H1 (cell line): ENCODE data around the gene ENPP6. TPM values are rescaled to one million over a fixed set of nuclear protein-coding genes. Genes with fewer than 3 reads are reported as not detected.

Source experiments
- CTCF ChIA-PET: fragments of 300-600 bp; sonication (Branson Sonifier 250); formaldehyde crosslinking; loops from one replicate; lab custom pipeline; 2021; ENCODE audit not compliant: partially characterized antibody; lab: Charles Lee
- POLR2A ChIA-PET: fragments of 300-600 bp; sonication (Branson Sonifier 250); formaldehyde crosslinking; loops from one replicate; lab custom pipeline; 2021; ENCODE audit warnings: inconsistent platforms; ENCODE audit not compliant: partially characterized antibody; lab: Charles Lee
- DNase-seq, 2 experiments: peaks; one replicate each; pipeline versions ENCODE4 v3.0.0 to v3.0.0-alpha.2; 2010 to 2022; ENCODE audit warnings: low spot score in 2 of 2, low read depth in 1 of 2, mixed read lengths in 1 of 2
- FAIRE-seq: peaks from 2 replicates; lab custom pipeline; 2011; peaks lifted over from hg19 to GRCh38; lab: Jason Lieb, UNC
- H2AFZ ChIP-seq: 2 replicates; pipeline ENCODE4 v1.8.1; 2012; ENCODE audit warnings: low read length, inconsistent platforms
- H2AK5ac ChIP-seq: 2 replicates; pipeline ENCODE4 v1.6.1; 2013; ENCODE audit warnings: low read depth, low read length
- H2BK120ac ChIP-seq: replicated peaks from 2 replicates; pipeline ENCODE3; 2013; ENCODE audit warnings: low read depth, low read length, inconsistent platforms
- H2BK12ac ChIP-seq: 2 replicates; pipeline ENCODE4 v1.6.1; 2013; ENCODE audit warnings: low read depth, low read length
- H2BK15ac ChIP-seq: 2 replicates; pipeline ENCODE4 v1.6.1; 2013; ENCODE audit warnings: low read length
- H2BK20ac ChIP-seq: 2 replicates; pipeline ENCODE4 v1.6.1; 2013; ENCODE audit warnings: low read length
- H2BK5ac ChIP-seq: 2 replicates; pipeline ENCODE4 v1.6.1; 2013; ENCODE audit warnings: low read depth, low read length
- H3K14ac ChIP-seq: 2 replicates; pipeline ENCODE4 v1.6.1; 2013; ENCODE audit warnings: inconsistent platforms; ENCODE audit not compliant: insufficient read length
- H3K18ac ChIP-seq: 2 replicates; pipeline ENCODE4 v1.6.1; 2013; ENCODE audit warnings: low read length; ENCODE audit errors: extremely low read depth
- H3K23ac ChIP-seq: 2 replicates; pipeline ENCODE4 v1.6.1; 2013; ENCODE audit warnings: inconsistent platforms; ENCODE audit not compliant: insufficient read length
- H3K23me2 ChIP-seq: 2 replicates; pipeline ENCODE4 v1.6.1; 2013; ENCODE audit warnings: low read depth, low read length
- H3K27ac ChIP-seq: 2 replicates; pipeline ENCODE4 v1.6.1; 2011; ENCODE audit warnings: low read depth, low read length, inconsistent platforms
- H3K27me3 ChIP-seq, 4 experiments: replicated peaks in 1 of 4; 1 replicate in 1 of 4; 2 replicates in 3 of 4; pipeline versions ENCODE4 v1.6.1 to v1.8.1; 2011 to 2013; ENCODE audit warnings: low read length in 3 of 4, mild to moderate bottlenecking in 3 of 4, inconsistent platforms in 2 of 4, mixed read lengths in 2 of 4, moderate library complexity in 1 of 4; ENCODE audit not compliant: control insufficient read depth in 3 of 4, insufficient read depth in 3 of 4; ENCODE audit errors: extremely low read depth in 1 of 4
- H3K36me3 ChIP-seq, 4 experiments: 2 replicates each; pipeline versions ENCODE4 v1.6.1 to v1.8.1; 2011 to 2013; ENCODE audit warnings: mild to moderate bottlenecking in 4 of 4, low read length in 3 of 4, moderate library complexity in 2 of 4, control low read depth in 1 of 4, inconsistent platforms in 1 of 4; ENCODE audit not compliant: insufficient read depth in 4 of 4, control insufficient read depth in 2 of 4
- H3K4ac ChIP-seq: replicated peaks from 2 replicates; pipeline ENCODE3; 2013; ENCODE audit warnings: low read length, low read depth, mixed read lengths, inconsistent platforms; ENCODE audit not compliant: insufficient read length
- H3K4me1 ChIP-seq, 4 experiments: replicated peaks in 1 of 4; 1 replicate in 1 of 4; 2 replicates in 3 of 4; pipeline versions ENCODE4 v1.6.1 to v1.8.1; 2011 to 2013; ENCODE audit warnings: low read length in 3 of 4, inconsistent platforms in 2 of 4, mixed read lengths in 1 of 4; ENCODE audit not compliant: insufficient read depth in 4 of 4, control insufficient read depth in 3 of 4
- H3K4me2 ChIP-seq, 2 experiments: 2 replicates each; pipeline versions ENCODE4 v1.6.1 to v1.8.1; 2011 to 2013; ENCODE audit warnings: low read depth in 2 of 2, low read length in 2 of 2, control low read depth in 1 of 2, inconsistent platforms in 1 of 2, mild to moderate bottlenecking in 1 of 2; ENCODE audit not compliant: insufficient read depth in 1 of 2
- H3K4me3 ChIP-seq, 4 experiments: fragments of 200-600, 300-600 bp in 1 of 4; sonication (generic), shearing (Covaris generic), sonication (Bioruptor Twin) in 1 of 4; 2 replicates each; pipeline versions ENCODE4 v1.5.1 to v1.8.1; 2011 to 2016; ENCODE audit warnings: low read length in 4 of 4, low read depth in 3 of 4, control low read depth in 2 of 4, inconsistent platforms in 2 of 4, mild to moderate bottlenecking in 2 of 4, mixed read lengths in 1 of 4, moderate library complexity in 1 of 4; ENCODE audit not compliant: insufficient read depth in 2 of 4; ENCODE audit errors: extremely low read depth in 1 of 4
- H3K56ac ChIP-seq: replicated peaks from 2 replicates; pipeline ENCODE3; 2013; ENCODE audit warnings: low read depth, mild to moderate bottlenecking, mixed read lengths, low read length, inconsistent platforms; ENCODE audit not compliant: insufficient read length
- H3K79me1 ChIP-seq: 2 replicates; pipeline ENCODE4 v1.6.1; 2013; ENCODE audit warnings: low read depth, low read length, control low read depth
- H3K79me2 ChIP-seq, 2 experiments: 2 replicates each; pipeline versions ENCODE4 v1.6.1 to v1.8.1; 2012 to 2013; ENCODE audit warnings: low read length in 2 of 2, mild to moderate bottlenecking in 2 of 2, inconsistent platforms in 1 of 2; ENCODE audit not compliant: insufficient read depth in 2 of 2, control insufficient read depth in 1 of 2
- H3K9ac ChIP-seq, 4 experiments: replicated peaks in 1 of 4; 1 replicate in 1 of 4; 2 replicates in 3 of 4; pipeline versions ENCODE4 v1.6.1 to v1.8.1; 2011 to 2013; ENCODE audit warnings: low read depth in 3 of 4, low read length in 3 of 4, control low read depth in 2 of 4, mild to moderate bottlenecking in 2 of 4, moderate library complexity in 2 of 4, inconsistent platforms in 1 of 4; ENCODE audit errors: extremely low read depth in 1 of 4
- H3K9me3 ChIP-seq, 2 experiments: 2 replicates each; pipeline versions ENCODE4 v1.6.1 to v1.8.1; 2012 to 2013; ENCODE audit warnings: mild to moderate bottlenecking in 2 of 2, moderate library complexity in 2 of 2, control low read depth in 1 of 2, inconsistent platforms in 1 of 2, low read depth in 1 of 2, low read length in 1 of 2, mixed read lengths in 1 of 2; ENCODE audit not compliant: insufficient read depth in 2 of 2
- H4K20me1 ChIP-seq, 2 experiments: replicated peaks in 1 of 2; 2 replicates each; pipeline versions ENCODE3 to v1.8.1; 2011 to 2013; ENCODE audit warnings: inconsistent platforms in 2 of 2, low read length in 2 of 2, mild to moderate bottlenecking in 1 of 2; ENCODE audit not compliant: insufficient read depth in 2 of 2, control insufficient read depth in 1 of 2
- H4K5ac ChIP-seq: 2 replicates; pipeline ENCODE4 v1.6.1; 2013; ENCODE audit warnings: low read length, low read depth, mixed read lengths, inconsistent platforms; ENCODE audit not compliant: insufficient read length
- H4K8ac ChIP-seq: 2 replicates; pipeline ENCODE4 v1.8.0; 2013; ENCODE audit warnings: mild to moderate bottlenecking, moderate library complexity, low read length, inconsistent platforms; ENCODE audit not compliant: insufficient read depth; ENCODE audit errors: extremely low read depth
- H4K91ac ChIP-seq: replicated peaks from 2 replicates; pipeline ENCODE3; 2013; ENCODE audit warnings: low read length, mixed read lengths, inconsistent platforms; ENCODE audit not compliant: insufficient read length
- ASH2L ChIP-seq: fragments of 200-600, 300-600 bp; sonication (generic); IDR thresholded peaks from one replicate; pipeline ENCODE4 v1.7.1; 2017; ENCODE audit warnings: low read length
- EP300 ChIP-seq, 2 experiments: IDR thresholded peaks; 1 replicate in 1 of 2; 2 replicates in 1 of 2; pipeline ENCODE4 v1.6.1; 2011 to 2012; ENCODE audit warnings: low read depth in 2 of 2, low read length in 2 of 2, mild to moderate bottlenecking in 2 of 2, borderline replicate concordance in 1 of 2, inconsistent platforms in 1 of 2, moderate library complexity in 1 of 2
- GTF2F1 ChIP-seq: IDR thresholded peaks from 2 replicates; pipeline ENCODE4 v1.6.1; 2012; ENCODE audit warnings: low read depth, low read length, improper control_type of control experiment, borderline replicate concordance
- SIRT6 ChIP-seq: IDR thresholded peaks from one replicate; pipeline ENCODE4 v1.7.1; 2012; ENCODE audit warnings: low read length, inconsistent platforms
- TEAD4 ChIP-seq: IDR thresholded peaks from 2 replicates; pipeline ENCODE4 v1.6.1; 2012; ENCODE audit warnings: low read depth, low read length, inconsistent platforms, mixed read lengths
- YY1 ChIP-seq: IDR thresholded peaks from 2 replicates; pipeline ENCODE4 v1.6.1; 2011; ENCODE audit warnings: low read depth, mild to moderate bottlenecking, low read length
- ZNF274 ChIP-seq: IDR thresholded peaks from 2 replicates; pipeline ENCODE4 v1.7.0; 2012; ENCODE audit warnings: low read length, borderline replicate concordance; ENCODE audit errors: extremely low read depth
- WGBS, 2 experiments: shearing (Covaris generic) in 1 of 2; methylation state at CpG; one replicate each; pipeline versions ENCODE4 v1.1.6 to v1.1.7; 2013 to 2015; ENCODE audit warnings: low lambda C conversion rate in 2 of 2, mixed read lengths in 2 of 2, inconsistent platforms in 1 of 2, low coverage in 1 of 2, missing lambda C conversion rate in 1 of 2; ENCODE audit not compliant: insufficient replicate concordance in 2 of 2, insufficient coverage in 1 of 2, insufficient read length in 1 of 2; ENCODE audit errors: extremely low coverage in 1 of 2, missing lambda C conversion rate in 1 of 2; 5-methylcytosine and 5-hydroxymethylcytosine counted together
- polyA plus RNA-seq, 7 experiments: library from polyadenylated mRNA; depleted of rRNA in 3 of 7; stranded (reverse) in 5 of 7; unstranded in 2 of 7; fragments of >200 nt in 5 of 7; fragments of 200-250 nt in 2 of 7; gene quantifications; 1 replicate in 5 of 7; 2 replicates in 1 of 7; 4 replicates in 1 of 7; pipeline versions ENCODE4 v1.2.1 to v1.2.3, GENCODE V29; 2011 to 2013; ENCODE audit warnings: missing spikeins in 2 of 7, mixed read lengths in 2 of 7
- total RNA-seq: library from RNA; stranded (reverse); fragmentation: NEBNext Ultra II Directional; extraction: Animal tissue kit (Norgen Biotek cat#: 25700); gene quantifications from 2 replicates; pipeline ENCODE4 v1.2.1, GENCODE V29; 2021

Gene ENPP6
- total and polyA plus RNA-seq, 2 of the 8 experiments (the other 6 are each of a cell fraction or from before 2014, with no cell fraction given): 0.11 to 0.20 TPM

GRCh38 chr4:184191267-184191666, 26.4 kb downstream of the ENPP6 start:
- H3K9me3 ChIP-seq: peaks cover 0 to 6% of the 10 kb centered on the region in 2 experiments; a peak in 2 of 4 replicates
- no peak for FAIRE-seq
- no peaks in the 10 kb centered on the region for H3K79me2 ChIP-seq
- no peak overlapping the region for H3K4me3 ChIP-seq
- H3K4me2 ChIP-seq: no peak overlapping the region
- no peak overlapping the region for H2AFZ ChIP-seq
- H3K36me3 ChIP-seq: 0 out of 8 replicates have a peak, but pooled peaks cover 0 to 4% (median 0%) of the 10 kb centered on the region in 4 experiments
- H4K5ac ChIP-seq: no peak overlapping the region
- H2AK5ac ChIP-seq: no peak overlapping the region
- H3K18ac ChIP-seq: no peak overlapping the region
- no peaks in the 10 kb centered on the region for H4K20me1 ChIP-seq
- H3K9ac ChIP-seq: no peak overlapping the region
- DNase-seq: no peak
- H3K4ac ChIP-seq: no peak overlapping the region
- H2BK15ac ChIP-seq: no peak overlapping the region
- H3K14ac ChIP-seq: no peak overlapping the region
- H3K27ac ChIP-seq: no peak overlapping the region
- TF ChIP-seq SIRT6 (no peak), YY1 (no peak), EP300 (IDR thresholded peaks at IDR 0.05; ENCODE audit: borderline replicate concordance in 1 of 2, low read depth in 2 of 2, low read length in 2 of 2) (no peak), TEAD4 (no peak), GTF2F1 (no peak), ASH2L (no peak), ZNF274 (no peak)
- no peak overlapping the region for H3K23ac ChIP-seq
- no peak overlapping the region for H4K8ac ChIP-seq
- H3K79me1 ChIP-seq: no peaks in the 10 kb centered on the region
- CTCF ChIA-PET: interaction anchor here (0.6 kb wide), 1 partner anchor 25 kb away, joined by 3 read pairs; no protein-coding TSS in a partner anchor
- POLR2A ChIA-PET: no interaction called here
- H3K27me3 ChIP-seq: no peaks in the 10 kb centered on the region
- H2BK20ac ChIP-seq: no peak overlapping the region
- no peak overlapping the region for H3K56ac ChIP-seq
- peaks cover 0 to 2% (median 0%) of the 10 kb centered on the region in 4 experiments; a peak in 1 of 7 replicates for H3K4me1 ChIP-seq
- no peak overlapping the region for H4K91ac ChIP-seq
- no peaks in the 10 kb centered on the region for H3K23me2 ChIP-seq
- no peak overlapping the region for H2BK12ac ChIP-seq
- 85% methylated on average over 6 of the region's 6 CpGs; no CpG with 5 or more reads in 1 of the 2 experiments for WGBS, 2 experiments
- H2BK5ac ChIP-seq: no peak overlapping the region
- H2BK120ac ChIP-seq: no peak overlapping the region
